Measurements from ENCODE around the gene CEP128. TPM values are rescaled to one million over a fixed set of nuclear protein-coding genes. Genes with fewer than 3 reads are reported as not detected.
A peak's percentile ranks its signal among the peaks of the same experiment; 100 is the strongest.

Gene CEP128
- polyA plus RNA-seq, 10 donors, result 2.1 to 5.3 (median 4.3) TPM

GRCh38 chr14:80678436-80678835, 263.1 kb downstream of the CEP128 start:
- DNase-seq, result no peak

- peak in 1 of 3 donors; percentile 18 for DNase-seq
Measured at GRCh38 chr14:80669426-80669825, 272.1 kb downstream of the CEP128 start.

GRCh38 chr14:80664576-80664975, 277.0 kb downstream of the CEP128 start:
- no peak for DNase-seq

GRCh38 chr14:80663541-80663940, 278.0 kb downstream of the CEP128 start:
- DNase-seq, result no peak

- no peak for DNase-seq
Measured at GRCh38 chr14:80659783-80660182, 281.8 kb downstream of the CEP128 start.

- peak in 1 of 3 donors; percentile 1 for DNase-seq
Measured at GRCh38 chr14:80658733-80659132, 282.8 kb downstream of the CEP128 start.

- DNase-seq, result peak in 1 of 3 donors; percentile 3
Measured at GRCh38 chr14:80658155-80658554, 283.4 kb downstream of the CEP128 start.

- no peak for DNase-seq
Measured at GRCh38 chr14:80653956-80654355, 287.6 kb downstream of the CEP128 start.

- no peak for DNase-seq
Measured at GRCh38 chr14:80645667-80646413, 295.7 kb downstream of the CEP128 start.

GRCh38 chr14:80644826-80645225, 296.7 kb downstream of the CEP128 start:
- DNase-seq, result no peak

GRCh38 chr14:80638620-80639515, 302.7 kb downstream of the CEP128 start:
- peak in 1 of 3 donors; percentile 85 for DNase-seq

- no peak for DNase-seq
Measured at GRCh38 chr14:80637756-80638619, 303.6 kb downstream of the CEP128 start.

GRCh38 chr14:80636071-80636470, 305.5 kb downstream of the CEP128 start:
- DNase-seq, result no peak

GRCh38 chr14:80634106-80634758, 307.3 kb downstream of the CEP128 start:
- DNase-seq, result no peak

- DNase-seq, result peak in 1 of 3 donors; percentile 17
Measured at GRCh38 chr14:80629606-80630005, 311.9 kb downstream of the CEP128 start.

GRCh38 chr14:80628547-80628946, 313.0 kb downstream of the CEP128 start:
- no peak for DNase-seq

- no peak for DNase-seq
Measured at GRCh38 chr14:80627745-80628144, 313.8 kb downstream of the CEP128 start.

- peak in 1 of 3 donors; percentile 30 for DNase-seq
Measured at GRCh38 chr14:80624581-80624980, 317.0 kb downstream of the CEP128 start.

- peak in 1 of 3 donors; percentile 13 for DNase-seq
Measured at GRCh38 chr14:80621701-80622100, 319.8 kb downstream of the CEP128 start.

- DNase-seq, result no peak
Measured at GRCh38 chr14:80620434-80620833, 321.1 kb downstream of the CEP128 start.

GRCh38 chr14:80618751-80619329, 322.7 kb downstream of the CEP128 start:
- no peak for DNase-seq

All from muscle of back (tissue), 11 donors.